Uterus (tissue), 4 donors: ENCODE data around the gene GNPNAT1. TPM values are rescaled to one million over a fixed set of nuclear protein-coding genes. Genes with fewer than 3 reads are reported as not detected.

ENCODE experiments used
- DNase-seq, 2 donors: peaks; one replicate each; pipeline ENCODE4 v3.0.0-alpha.2; 2019 to 2020
- H3K27ac ChIP-seq, 2 donors: fragments of 200-600 bp; sonication (generic); 1 replicate in 1 of 2; 2 replicates in 1 of 2; pipeline ENCODE4 v1.5.1; 2016 to 2018
- H3K27me3 ChIP-seq, 2 donors: fragments of 200-600 bp; sonication (generic); one replicate each; pipeline ENCODE4 v1.5.1; 2018 to 2019; ENCODE audit warnings: control low read depth in 1 of 2
- H3K36me3 ChIP-seq, 2 donors: fragments of 200-600 bp; sonication (generic); one replicate each; pipeline ENCODE4 v1.5.1; 2019; ENCODE audit warnings: control low read depth in 1 of 2
- H3K4me1 ChIP-seq, 2 donors: fragments of 200-600 bp; sonication (generic); one replicate each; pipeline ENCODE4 v1.5.1; 2018 to 2019; ENCODE audit warnings: control low read depth in 1 of 2
- H3K4me3 ChIP-seq, 2 donors: fragments of 200-600 bp; sonication (generic); 1 replicate in 1 of 2; 2 replicates in 1 of 2; pipeline ENCODE4 v1.5.1; 2018 to 2019; ENCODE audit warnings: mild to moderate bottlenecking in 1 of 2
- H3K9me3 ChIP-seq, 2 donors: fragments of 200-600 bp; sonication (generic); one replicate each; pipeline ENCODE4 v1.5.1; 2019; ENCODE audit warnings: control low read depth in 1 of 2
- CTCF ChIP-seq, 4 experiments: fragments of 200-600 bp in 2 of 4; fragments of 450-650 bp in 2 of 4; sonication (generic) in 2 of 4; IDR thresholded peaks; one replicate each; pipeline ENCODE4 v1.5.1; 2016 to 2019; ENCODE audit warnings: antibody characterized with exemption in 4 of 4, mild to moderate bottlenecking in 2 of 4, moderate library complexity in 1 of 4
- POLR2A ChIP-seq, 2 donors: fragments of 450-650 bp; IDR thresholded peaks; one replicate each; pipeline ENCODE4 v1.6.1; 2016; ENCODE audit warnings: antibody characterized with exemption in 2 of 2, mild to moderate bottlenecking in 1 of 2, moderate library complexity in 1 of 2
- intact Hi-C: fragments of 100-400 bp; cut with DNase I; formaldehyde crosslinking; loops from one replicate; pipeline ENCODE4 v1.15.1; 2023; ENCODE audit warnings: low total_unique reads
- total RNA-seq, 4 donors: library from RNA; depleted of rRNA in 3 of 4; stranded (reverse); fragments of >200 nt in 3 of 4; gene quantifications; one replicate each; pipeline versions ENCODE4 v1.1.0 to v1.2.4, GENCODE V29; 2014 to 2023
- donor health status: DM: yes; HTN: yes; CAD: no.

The GNPNAT1 gene
- total RNA-seq, 4 donors from 2014 or later, result 3.8 to 26.8 (median 15.3) TPM

DNA sequence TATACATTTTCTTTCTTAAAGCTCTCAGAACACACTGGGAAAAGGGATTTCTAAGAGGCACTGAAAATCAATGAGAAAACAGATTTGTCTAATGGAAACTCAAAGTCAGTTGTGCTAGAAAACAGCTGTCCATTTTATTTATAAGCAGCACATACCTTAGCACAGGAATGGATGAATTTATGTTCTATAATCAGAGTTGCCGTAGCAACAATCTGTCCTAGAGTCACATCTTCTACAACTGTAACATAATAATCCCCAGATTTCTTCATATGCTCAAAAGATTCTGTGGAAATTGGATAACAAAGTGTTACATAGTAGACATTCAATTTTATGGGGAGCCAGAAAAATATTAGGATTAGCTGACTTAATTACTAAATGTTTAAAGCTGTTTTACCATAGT, 9.8 kb downstream of the GNPNAT1 start:
- Histone ChIP-seq H3K4me3 (no peak overlapping the region), H3K27me3 (no peaks in the 10 kb centered on the region), H3K36me3 (no peaks in the 10 kb centered on the region), H3K9me3 (no peaks in the 10 kb centered on the region), H3K27ac (no peak overlapping the region), H3K4me1 (no peaks in the 10 kb centered on the region)
- no peak for TF ChIP-seq CTCF (IDR thresholded peaks at IDR 0.05)
- TF ChIP-seq POLR2A (IDR thresholded peaks at IDR 0.05), result no peak
- no peak for DNase-seq
- intact Hi-C loops, result no loop called here

DNA sequence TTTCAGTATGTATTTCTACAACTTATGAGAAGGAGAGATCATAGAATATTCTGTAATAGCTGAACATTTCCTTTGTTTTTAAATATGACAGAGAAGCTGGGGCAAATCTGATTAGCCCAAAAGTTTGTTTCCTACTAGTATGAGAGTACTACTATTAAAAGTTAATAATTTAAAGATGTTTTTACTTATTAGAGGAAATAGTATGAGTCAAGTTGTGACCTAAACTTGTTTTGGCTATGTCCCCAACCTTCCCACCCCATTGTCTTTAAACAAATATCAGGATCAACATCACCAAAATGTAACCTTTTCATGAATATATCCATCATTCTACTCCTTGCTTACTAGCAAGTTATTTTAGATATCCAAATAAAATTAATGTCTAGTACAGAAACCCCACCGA, 10.5 kb downstream of the GNPNAT1 start:
- TF ChIP-seq CTCF (IDR thresholded peaks at IDR 0.05), result no peak
- TF ChIP-seq POLR2A (IDR thresholded peaks at IDR 0.05), result no peak
- intact Hi-C loops, result no loop called here
- H3K4me1 ChIP-seq, result no peaks in the 10 kb centered on the region
- no peak overlapping the region for H3K4me3 ChIP-seq
- no peak overlapping the region for H3K27ac ChIP-seq
- no peaks in the 10 kb centered on the region for H3K27me3 ChIP-seq
- no peak for DNase-seq
- no peaks in the 10 kb centered on the region for H3K9me3 ChIP-seq
- H3K36me3 ChIP-seq, result no peaks in the 10 kb centered on the region

- Histone ChIP-seq H3K9me3 (no peaks in the 10 kb centered on the region), H3K4me3 (no peak overlapping the region), H3K4me1 (no peaks in the 10 kb centered on the region), H3K27ac (no peak overlapping the region), H3K27me3 (no peaks in the 10 kb centered on the region), H3K36me3 (no peaks in the 10 kb centered on the region)
- intact Hi-C loops, result no loop called here
- no peak for TF ChIP-seq CTCF (IDR thresholded peaks at IDR 0.05)
- TF ChIP-seq POLR2A (IDR thresholded peaks at IDR 0.05), result no peak
- no peak for DNase-seq
Measured at GRCh38 chr14:52778702-52779101, 12.7 kb downstream of the GNPNAT1 start.

DNA sequence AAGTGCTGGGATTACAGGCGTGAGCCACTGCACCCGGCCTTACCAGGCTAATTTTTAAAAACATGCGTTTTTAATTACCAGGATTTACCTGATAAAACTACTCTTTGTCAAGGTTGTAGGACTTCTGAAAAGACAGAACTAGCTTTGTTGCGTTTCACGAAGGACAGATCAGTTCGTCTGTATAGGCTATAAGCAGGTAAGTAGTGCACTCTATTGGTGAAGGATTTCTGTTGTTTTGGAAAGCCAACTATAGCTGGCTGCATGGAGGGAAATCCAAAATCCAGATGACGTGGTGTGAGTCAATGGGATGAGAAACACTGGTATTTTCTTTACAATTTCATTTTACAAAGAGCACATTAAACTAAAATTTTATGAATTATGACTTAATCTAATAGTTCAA, 14.6 kb downstream of the GNPNAT1 start:
- no peak for DNase-seq
- no peak overlapping the region for H3K27ac ChIP-seq
- H3K36me3 ChIP-seq, result no peaks in the 10 kb centered on the region
- no peaks in the 10 kb centered on the region for H3K9me3 ChIP-seq
- H3K27me3 ChIP-seq, result no peaks in the 10 kb centered on the region
- H3K4me1 ChIP-seq, result no peaks in the 10 kb centered on the region
- no peak overlapping the region for H3K4me3 ChIP-seq
- TF ChIP-seq CTCF (IDR thresholded peaks at IDR 0.05) (no peak), POLR2A (IDR thresholded peaks at IDR 0.05) (no peak)
- intact Hi-C loops, result no loop called here

DNA sequence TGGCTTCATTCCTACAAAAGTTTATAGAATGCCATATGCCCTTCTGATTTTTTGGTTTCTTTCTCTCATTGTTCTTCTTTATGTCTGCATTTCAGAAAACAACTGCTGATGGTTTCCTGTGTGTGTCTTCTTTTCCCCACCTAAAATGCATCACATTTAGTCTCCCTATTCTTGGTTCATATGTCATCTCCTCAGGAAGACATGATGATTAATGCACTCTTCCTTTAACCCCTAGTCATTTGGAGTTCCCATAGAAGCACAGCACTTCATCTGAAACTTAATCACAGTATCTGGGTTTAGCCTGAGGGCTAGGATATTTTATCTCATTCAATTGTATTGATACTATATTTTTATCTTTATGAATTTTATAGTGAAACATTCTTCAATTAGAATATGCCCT, 21.5 kb downstream of the GNPNAT1 start:
- no peaks in the 10 kb centered on the region for H3K36me3 ChIP-seq
- no peak for DNase-seq
- no peaks in the 10 kb centered on the region for H3K27me3 ChIP-seq
- TF ChIP-seq CTCF (IDR thresholded peaks at IDR 0.05), result no peak
- no peak for TF ChIP-seq POLR2A (IDR thresholded peaks at IDR 0.05)
- no peak overlapping the region for H3K4me3 ChIP-seq
- H3K9me3 ChIP-seq, result no peaks in the 10 kb centered on the region
- intact Hi-C loops, result no loop called here
- H3K27ac ChIP-seq, result no peak overlapping the region
- H3K4me1 ChIP-seq, result no peaks in the 10 kb centered on the region
